HG03159 (cell line): ENCODE data around the gene PRXL2C.

Source experiments
- ATAC-seq: cut with Tn5 transposase; IDR thresholded peaks from one replicate; pipeline ENCODE4 v1.9.1; 2021; ENCODE audit warnings: mild to moderate bottlenecking, moderate library complexity; ENCODE audit not compliant: unreplicated experiment

The PRXL2C gene

DNA sequence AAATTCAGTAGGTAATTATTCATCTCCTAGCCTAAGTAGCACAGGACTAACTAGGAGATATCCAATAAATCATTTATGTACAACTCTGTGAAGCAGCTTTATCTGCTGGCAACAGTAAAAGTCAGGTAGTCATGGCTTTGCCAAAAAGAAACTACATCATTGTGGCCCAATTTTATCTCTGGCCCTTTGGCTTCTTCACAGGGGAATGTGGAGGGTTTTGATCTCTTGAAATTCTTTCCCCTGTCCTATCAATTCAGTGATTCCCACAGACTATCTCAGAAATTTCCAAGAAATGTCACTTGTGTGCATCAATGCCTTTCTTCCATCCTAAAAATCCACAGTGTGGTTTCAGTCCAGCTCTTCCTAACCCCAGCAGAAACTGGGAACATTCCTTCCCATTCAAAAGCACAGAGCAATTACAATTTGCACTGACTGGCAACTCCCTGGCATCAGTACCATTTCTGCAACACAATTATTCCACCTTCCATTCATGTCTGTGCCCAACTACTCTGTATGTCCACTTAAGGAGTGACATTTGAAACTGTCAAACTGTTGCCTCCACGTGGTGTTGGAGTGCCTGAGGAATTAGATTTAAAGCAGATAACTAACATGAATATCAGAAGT lies 42.0 kb downstream of the PRXL2C start:
- no peak for ATAC-seq

DNA sequence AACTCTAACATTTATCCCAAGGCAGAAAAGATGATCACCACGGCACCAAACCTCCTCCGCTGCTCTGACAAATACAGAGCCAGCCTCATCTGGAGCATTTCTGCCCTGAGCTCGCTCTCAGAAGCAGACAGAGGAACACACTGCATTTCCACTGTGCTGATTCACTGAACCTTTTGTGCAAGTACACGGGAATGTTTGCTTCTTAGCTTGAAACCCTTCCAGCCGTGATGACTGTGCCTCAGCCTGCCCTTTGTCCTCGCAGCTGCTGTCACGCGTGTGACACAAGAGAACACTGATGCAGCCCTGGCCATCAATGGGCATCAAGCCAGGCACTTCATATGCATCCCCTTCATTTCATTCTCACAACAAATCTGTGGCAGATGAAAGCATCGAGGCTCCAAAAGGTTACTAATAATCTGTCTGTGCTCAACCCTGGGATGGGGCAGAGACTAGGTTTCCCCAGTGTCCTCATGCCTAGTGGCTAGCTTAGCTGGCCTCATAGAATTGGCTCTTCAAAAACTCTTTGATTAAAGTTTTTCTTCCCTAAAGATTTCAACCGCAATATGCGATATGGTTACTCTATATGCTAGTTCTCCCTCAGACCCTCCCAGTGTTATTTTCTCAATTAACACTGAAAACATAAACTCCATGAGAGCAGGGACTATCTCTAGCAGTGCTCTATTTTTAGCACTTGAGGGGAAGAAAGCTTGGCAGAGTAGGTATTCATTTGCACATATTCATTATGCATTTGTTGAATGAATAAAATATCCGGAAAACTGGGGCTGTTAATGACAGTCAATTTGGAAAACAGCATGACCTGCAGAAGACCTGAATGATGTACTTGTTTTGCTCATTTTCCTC lies 42.8 kb downstream of the PRXL2C start:
- ATAC-seq = no peak

DNA sequence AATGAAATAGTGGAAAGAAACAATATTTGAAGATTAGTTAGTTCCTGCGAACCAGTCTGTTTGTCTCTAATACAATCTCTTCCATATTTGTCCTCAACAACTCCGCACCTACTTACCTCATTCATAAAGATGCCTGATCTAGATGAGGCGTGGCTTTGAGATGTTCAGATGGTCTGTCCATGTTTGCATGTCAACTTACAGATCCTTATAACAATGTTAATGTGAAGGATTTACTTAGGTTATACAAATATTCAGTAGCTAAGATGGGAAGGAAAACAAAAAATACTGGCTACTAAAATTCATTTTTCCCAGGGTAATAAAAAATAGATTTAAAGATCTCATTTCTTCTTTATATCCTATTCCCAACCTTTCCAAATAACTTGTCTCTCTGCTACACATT lies 43.8 kb downstream of the PRXL2C start:
- no peak for ATAC-seq

GRCh38 chr9:96609732-96610131 lies 45.4 kb downstream of the PRXL2C start:
- no peak for ATAC-seq

DNA sequence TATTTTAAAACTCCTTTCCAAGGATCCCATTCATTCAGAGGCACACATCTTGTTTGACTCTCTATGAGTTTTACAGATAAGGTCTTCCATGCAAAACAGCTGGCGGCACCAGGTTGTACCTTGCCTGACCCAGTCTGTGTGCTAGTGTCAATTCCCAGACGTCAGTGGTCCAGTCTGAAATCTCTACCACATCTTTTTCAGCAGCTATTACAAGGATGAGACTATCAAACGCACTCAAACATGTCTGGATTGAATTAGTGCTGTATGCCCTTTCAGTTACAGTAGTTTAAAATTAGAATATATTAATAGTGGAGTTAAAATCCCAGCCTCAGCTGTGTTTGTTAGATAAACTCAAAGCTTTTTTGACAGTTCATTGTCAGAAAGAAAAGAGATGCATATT lies 47.1 kb downstream of the PRXL2C start:
- no peak for ATAC-seq

GRCh38 chr9:96605328-96605727 lies 49.8 kb downstream of the PRXL2C start:
- no peak for ATAC-seq

GRCh38 chr9:96604004-96604319 lies 51.2 kb downstream of the PRXL2C start:
- no peak for ATAC-seq

DNA sequence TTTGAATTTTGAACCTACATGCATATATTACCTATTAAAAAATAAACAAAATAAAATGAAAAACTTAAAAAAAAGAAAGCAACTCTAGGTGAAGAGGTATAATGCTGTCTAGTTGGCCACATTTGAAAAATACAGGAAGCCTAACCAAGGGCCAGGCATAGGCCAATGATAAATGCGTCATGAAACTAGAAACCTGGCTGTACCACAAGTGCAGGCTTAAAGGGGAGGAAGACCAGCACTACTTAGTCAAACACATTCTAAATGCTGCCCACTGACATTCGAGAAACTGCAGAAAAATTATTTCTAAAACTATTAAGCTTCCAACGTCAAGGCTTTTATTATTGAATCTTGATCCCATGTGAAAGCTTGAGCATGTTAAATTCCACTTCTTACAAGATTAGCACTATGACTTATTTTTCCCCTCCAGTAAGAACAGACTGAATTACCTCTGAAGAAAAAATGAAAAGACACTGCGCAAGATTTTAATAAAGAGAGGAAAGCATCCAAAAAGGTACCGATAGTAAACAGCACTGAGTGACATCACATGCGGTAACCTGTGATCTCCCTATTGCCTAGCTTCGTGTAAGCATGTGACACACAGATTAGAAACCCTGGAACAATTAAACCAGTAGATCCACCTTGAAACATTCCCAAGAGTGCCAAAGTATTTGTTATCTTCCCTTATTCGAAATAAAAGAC lies 51.7 kb downstream of the PRXL2C start:
- no peak for ATAC-seq

GRCh38 chr9:96599298-96599697 lies 55.8 kb downstream of the PRXL2C start:
- no peak for ATAC-seq

DNA sequence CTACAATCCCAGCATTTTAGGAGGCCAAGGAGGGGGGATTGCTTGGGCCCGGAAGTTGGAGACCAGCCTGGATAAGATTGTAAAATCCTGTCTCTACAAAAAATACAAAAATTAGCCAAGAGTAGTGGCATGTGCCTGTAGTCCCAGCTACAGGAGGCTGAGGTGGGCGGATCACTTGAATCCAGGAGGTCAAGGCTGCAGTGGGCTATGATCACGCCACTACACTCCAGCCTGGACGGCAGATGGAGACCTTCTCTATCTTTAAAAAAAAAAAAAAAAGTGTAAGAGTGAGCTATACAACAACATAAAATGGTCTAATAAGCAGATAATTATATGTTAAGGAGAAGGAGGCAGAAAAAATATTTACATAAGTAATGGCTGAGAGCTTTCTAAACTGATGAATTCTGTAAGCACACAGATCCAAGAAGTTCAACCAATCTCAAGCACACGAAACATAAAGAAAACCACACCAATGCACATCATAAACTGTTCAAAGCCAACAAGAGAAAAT lies 58.5 kb downstream of the PRXL2C start:
- ATAC-seq = no peak
